ENCODE results near the gene PLEKHA1.

Gene PLEKHA1

DNA sequence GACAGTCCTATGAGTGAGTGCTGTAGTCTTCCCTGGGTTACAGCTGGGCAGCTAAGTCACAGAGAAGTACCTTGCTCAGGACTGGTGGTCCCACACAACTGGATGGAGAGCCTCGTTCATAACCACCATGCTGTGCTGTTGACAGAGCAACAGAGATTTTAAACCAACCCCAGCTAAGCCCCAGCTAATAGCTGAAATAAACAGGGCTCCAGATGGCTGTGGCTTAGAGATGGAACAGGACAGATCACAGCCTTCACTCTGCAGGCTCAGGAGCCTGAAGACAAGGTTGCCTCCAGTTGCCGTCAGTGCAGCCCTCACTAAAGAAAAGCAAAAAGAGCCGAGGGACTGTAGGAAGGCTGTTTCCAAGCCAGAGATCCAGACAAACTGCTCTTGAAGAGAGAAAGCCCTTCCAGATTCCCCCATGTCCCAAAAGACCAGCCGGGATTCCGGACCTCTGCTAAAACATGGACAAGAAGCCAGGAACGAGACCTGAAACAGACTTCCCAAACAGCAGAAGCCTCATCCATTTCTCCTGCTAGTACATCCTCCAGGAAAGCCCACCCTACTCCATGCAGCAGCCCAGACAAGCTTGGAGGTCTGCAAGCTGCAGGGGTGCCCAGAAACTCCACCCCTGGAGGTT is 91.0 kb downstream of the PLEKHA1 start:
- DNase-seq (ENCODE audit: insufficient read length, low spot score) (peak; percentile 57), FAIRE-seq (peak; percentile 48)
- TF ChIP-seq, protein P1, sequence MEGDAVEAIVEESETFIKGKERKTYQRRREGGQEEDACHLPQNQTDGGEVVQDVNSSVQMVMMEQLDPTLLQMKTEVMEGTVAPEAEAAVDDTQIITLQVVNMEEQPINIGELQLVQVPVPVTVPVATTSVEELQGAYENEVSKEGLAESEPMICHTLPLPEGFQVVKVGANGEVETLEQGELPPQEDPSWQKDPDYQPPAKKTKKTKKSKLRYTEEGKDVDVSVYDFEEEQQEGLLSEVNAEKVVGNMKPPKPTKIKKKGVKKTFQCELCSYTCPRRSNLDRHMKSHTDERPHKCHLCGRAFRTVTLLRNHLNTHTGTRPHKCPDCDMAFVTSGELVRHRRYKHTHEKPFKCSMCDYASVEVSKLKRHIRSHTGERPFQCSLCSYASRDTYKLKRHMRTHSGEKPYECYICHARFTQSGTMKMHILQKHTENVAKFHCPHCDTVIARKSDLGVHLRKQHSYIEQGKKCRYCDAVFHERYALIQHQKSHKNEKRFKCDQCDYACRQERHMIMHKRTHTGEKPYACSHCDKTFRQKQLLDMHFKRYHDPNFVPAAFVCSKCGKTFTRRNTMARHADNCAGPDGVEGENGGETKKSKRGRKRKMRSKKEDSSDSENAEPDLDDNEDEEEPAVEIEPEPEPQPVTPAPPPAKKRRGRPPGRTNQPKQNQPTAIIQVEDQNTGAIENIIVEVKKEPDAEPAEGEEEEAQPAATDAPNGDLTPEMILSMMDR (IDR thresholded peaks at IDR 0.05; ENCODE audit: insufficient read depth, missing control alignments): no peak

DNA sequence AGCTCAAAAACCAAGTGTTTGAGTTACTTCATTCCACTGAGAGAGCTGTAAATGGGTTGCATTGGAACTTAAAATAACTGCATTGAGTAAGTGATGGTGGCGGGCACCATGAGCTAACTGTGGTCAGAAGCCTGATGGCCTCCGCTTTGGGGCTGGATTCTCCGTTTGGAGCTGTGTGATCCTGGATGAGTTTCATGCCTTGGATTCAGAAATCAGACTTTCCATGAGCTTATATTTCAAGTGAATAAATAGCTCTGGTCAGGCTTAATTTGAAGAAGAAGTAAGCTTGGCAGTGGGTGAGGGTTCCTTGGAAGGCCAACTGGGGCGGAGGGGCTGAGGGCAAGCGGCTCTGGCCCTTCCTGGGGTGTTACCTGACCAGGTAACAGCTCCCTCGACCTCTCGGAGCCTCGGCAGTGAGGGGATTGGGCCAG is 92.5 kb downstream of the PLEKHA1 start:
- TF ChIP-seq, protein P1 (IDR thresholded peaks at IDR 0.05; ENCODE audit: insufficient read depth, missing control alignments): no peak
- DNase-seq (ENCODE audit: insufficient read length, low spot score) (no peak), FAIRE-seq (no peak)

DNA sequence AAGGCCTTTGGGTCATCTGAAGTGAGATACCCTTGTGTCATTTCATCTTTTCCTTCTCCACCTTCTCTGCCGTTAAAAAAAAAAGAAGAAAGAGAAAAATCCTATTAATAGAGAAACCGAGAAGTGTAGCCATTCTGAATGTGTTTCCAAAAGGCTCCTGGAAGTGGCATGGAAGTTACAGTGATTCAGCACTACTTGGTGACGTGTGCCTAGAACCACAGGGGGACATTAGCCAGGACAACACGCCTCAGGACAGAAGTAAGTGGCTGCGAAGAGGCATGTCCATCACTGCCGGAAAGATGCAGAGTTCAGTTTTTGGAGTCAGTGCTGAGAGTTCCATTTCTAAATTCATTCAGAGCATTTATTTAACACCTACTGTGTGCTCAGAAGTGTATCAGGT is 93.2 kb downstream of the PLEKHA1 start:
- DNase-seq (ENCODE audit: insufficient read length, low spot score): no peak
- TF ChIP-seq, protein P1 (IDR thresholded peaks at IDR 0.05; ENCODE audit: insufficient read depth, missing control alignments): no peak
- FAIRE-seq: no peak

DNA sequence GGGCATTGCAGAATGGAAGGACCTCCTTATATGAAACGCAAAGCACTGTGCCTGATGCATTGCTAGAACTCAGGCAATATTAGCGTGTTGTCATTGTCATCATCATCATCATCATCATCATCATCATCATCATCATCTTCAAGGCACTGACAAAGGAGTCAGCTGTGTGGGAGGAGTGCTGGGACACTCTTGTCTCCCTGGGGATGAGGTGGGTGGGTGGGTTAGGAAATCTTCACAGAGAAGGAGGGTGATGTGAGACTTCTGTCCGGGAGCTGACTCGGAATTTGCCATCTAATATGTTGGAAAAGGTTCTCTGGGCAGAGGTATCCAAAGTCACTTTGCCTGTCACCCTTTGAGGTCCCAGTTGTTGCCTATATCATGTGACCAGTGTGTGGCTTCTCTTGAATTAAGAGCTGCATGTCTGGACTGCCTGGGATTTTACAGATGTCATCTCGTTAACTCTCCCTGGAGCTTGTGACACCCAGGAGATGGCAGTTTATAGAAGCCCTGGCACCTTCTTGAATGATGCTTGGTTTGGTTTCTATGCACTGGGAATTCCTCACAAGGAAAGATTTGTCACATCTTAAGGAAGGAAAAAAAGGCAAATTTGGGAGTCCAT is 93.9 kb downstream of the PLEKHA1 start:
- DNase-seq (ENCODE audit: insufficient read length, low spot score): no peak
- FAIRE-seq: no peak
- TF ChIP-seq, protein P1 (IDR thresholded peaks at IDR 0.05; ENCODE audit: insufficient read depth, missing control alignments): no peak

DNA sequence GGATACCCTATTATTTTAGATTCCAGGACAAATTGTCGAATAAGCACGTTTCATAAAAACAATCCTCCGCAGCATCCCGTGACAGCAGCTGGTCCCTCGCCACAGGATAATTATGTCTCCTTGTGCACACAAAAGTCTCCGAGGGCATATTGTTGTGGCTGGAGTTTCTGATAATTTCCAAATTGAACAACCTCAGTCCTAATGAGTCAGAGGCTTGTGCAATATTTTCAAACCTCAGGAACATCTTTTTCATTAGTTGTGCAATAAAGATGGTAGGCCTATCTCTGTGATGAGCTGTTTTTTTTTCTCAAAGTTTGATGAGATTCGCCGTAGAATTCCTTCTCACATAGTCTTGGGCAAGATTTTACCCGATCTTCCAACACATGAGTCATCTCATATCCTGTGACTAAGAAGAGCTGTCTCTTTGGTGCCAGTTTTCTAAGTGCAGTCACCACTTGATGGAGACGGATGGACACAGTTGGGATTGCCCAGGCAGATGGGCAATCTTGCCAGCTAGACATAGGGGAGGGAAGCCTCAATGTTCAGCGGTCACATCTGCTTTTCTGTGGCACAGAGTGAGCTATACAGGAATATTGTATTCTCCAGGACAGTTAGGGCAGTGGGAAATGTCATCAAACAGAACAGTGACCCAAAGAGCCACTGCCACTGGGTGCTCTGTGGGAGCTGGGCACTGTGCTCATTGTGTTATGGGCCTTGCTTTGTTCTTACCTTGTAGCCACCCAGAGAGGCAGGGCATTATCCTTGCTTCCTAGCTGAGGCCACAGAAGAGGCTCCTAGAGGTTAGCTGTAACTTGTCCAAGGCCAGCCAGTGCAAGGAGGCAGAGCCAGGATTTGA is 94.6 kb downstream of the PLEKHA1 start:
- DNase-seq (ENCODE audit: insufficient read length, low spot score) (no peak), FAIRE-seq (no peak)
- TF ChIP-seq, protein P1 (IDR thresholded peaks at IDR 0.05; ENCODE audit: insufficient read depth, missing control alignments): no peak

DNA sequence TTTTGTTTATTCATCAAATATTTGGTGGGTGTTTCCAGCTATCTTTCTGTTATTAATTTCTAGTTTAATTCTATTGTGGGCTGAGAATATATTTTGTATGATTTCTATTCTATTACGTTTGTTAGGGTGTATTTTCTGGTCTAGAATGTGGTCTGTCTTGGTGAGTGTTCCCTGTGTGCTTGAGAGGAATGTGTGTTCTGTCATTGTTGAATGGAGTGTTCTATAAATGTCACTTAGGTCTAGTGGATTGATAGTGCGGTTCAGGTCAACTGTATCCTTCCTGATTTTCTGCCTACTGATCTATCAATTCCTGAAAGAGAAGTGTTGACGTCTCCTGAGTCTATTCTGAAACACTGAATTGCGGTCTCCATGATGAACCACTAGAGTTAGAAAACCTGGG is 95.3 kb downstream of the PLEKHA1 start:
- DNase-seq (ENCODE audit: insufficient read length, low spot score): no peak

More for the DNA sequence above, 95.3 kb downstream of the PLEKHA1 start:
- TF ChIP-seq, protein P1 (IDR thresholded peaks at IDR 0.05; ENCODE audit: insufficient read depth, missing control alignments): no peak
- no peak for FAIRE-seq

All from D721Med (cell line).